SK-N-SH (cell line): ENCODE data around the gene DOC2A. TPM values are rescaled to one million over a fixed set of nuclear protein-coding genes. Genes with fewer than 3 reads are reported as not detected.

Source experiments
- CTCF ChIA-PET: fragments of 300-600, 350-600 bp; formaldehyde crosslinking; extraction: SDS; loops from one replicate; lab custom pipeline; 2021; lab: Yijun Ruan, JAX
- POLR2A ChIA-PET: fragments of 350-600 bp; sonication (Branson Sonifier 250); formaldehyde crosslinking; extraction: SDS; loops from one replicate; lab custom pipeline; 2020; ENCODE audit warnings: antibody characterized with exemption, inconsistent platforms; lab: Yijun Ruan, JAX
- DNase-seq: peaks from one replicate; pipeline ENCODE4 v3.0.0; 2012
- H2AFZ ChIP-seq: fragments of 200-600 bp; sonication (generic); 2 replicates; pipeline ENCODE4 v1.8.1; 2016; ENCODE audit warnings: antibody characterized with exemption, mild to moderate bottlenecking, low read depth
- H3F3A ChIP-seq: fragments of 200-600 bp; sonication (generic); replicated peaks from 2 replicates; pipeline ENCODE3; 2016; ENCODE audit warnings: antibody characterized with exemption, mild to moderate bottlenecking; ENCODE audit not compliant: insufficient read depth
- H3K27ac ChIP-seq, 2 experiments: fragments of 200-500 bp in 1 of 2; fragments of 200-600 bp in 1 of 2; sonication (Bioruptor generic) in 1 of 2; sonication (generic), shearing (Covaris generic) in 1 of 2; 2 replicates each; pipeline versions ENCODE4 v1.5.1 to v1.6.1; 2014 to 2016; ENCODE audit warnings: low read depth in 2 of 2, inconsistent platforms in 1 of 2, low read length in 1 of 2, mild to moderate bottlenecking in 1 of 2, mixed read lengths in 1 of 2
- H3K27me3 ChIP-seq: fragments of 200-600 bp; sonication (generic), shearing (Covaris generic); 2 replicates; pipeline ENCODE4 v1.6.1; 2016; ENCODE audit warnings: mixed run types; ENCODE audit not compliant: insufficient read depth
- H3K36me3 ChIP-seq, 2 experiments: fragments of 200-500 bp in 1 of 2; fragments of 200-600 bp in 1 of 2; sonication (Bioruptor generic) in 1 of 2; sonication (generic) in 1 of 2; replicated peaks in 1 of 2; 2 replicates each; pipeline versions ENCODE3 to v1.5.1; 2014 to 2016; ENCODE audit warnings: low read length in 1 of 2, mild to moderate bottlenecking in 1 of 2; ENCODE audit not compliant: insufficient read depth in 2 of 2, control insufficient read depth in 1 of 2
- H3K4me1 ChIP-seq, 2 experiments: fragments of 200-500 bp in 1 of 2; fragments of 200-600 bp in 1 of 2; sonication (Bioruptor generic) in 1 of 2; sonication (generic), shearing (Covaris generic) in 1 of 2; 2 replicates each; pipeline versions ENCODE4 v1.5.1 to v1.6.1; 2014 to 2016; ENCODE audit warnings: low read depth in 1 of 2, low read length in 1 of 2, mixed run types in 1 of 2; ENCODE audit not compliant: insufficient read depth in 2 of 2, control insufficient read depth in 1 of 2
- H3K4me2 ChIP-seq: fragments of 200-600 bp; sonication (generic), shearing (Covaris generic); 2 replicates; pipeline ENCODE4 v1.6.1; 2017; ENCODE audit warnings: mixed run types
- H3K4me3 ChIP-seq, 2 experiments: fragments of 200-500 bp in 1 of 2; fragments of 200-600 bp in 1 of 2; sonication (Bioruptor generic) in 1 of 2; sonication (generic), shearing (Covaris generic) in 1 of 2; 2 replicates each; pipeline versions ENCODE4 v1.5.1 to v1.8.1; 2014 to 2016; ENCODE audit warnings: low read depth in 2 of 2, inconsistent platforms in 1 of 2, low read length in 1 of 2, mild to moderate bottlenecking in 1 of 2, mixed read lengths in 1 of 2, moderate library complexity in 1 of 2
- H3K79me2 ChIP-seq: fragments of 200-600 bp; sonication (generic); 2 replicates; pipeline ENCODE4 v1.8.1; 2017; ENCODE audit warnings: mild to moderate bottlenecking; ENCODE audit not compliant: insufficient read depth
- H3K9ac ChIP-seq: fragments of 200-600 bp; sonication (generic); 2 replicates; pipeline ENCODE4 v1.6.1; 2017; ENCODE audit warnings: mixed run types
- H3K9me2 ChIP-seq: fragments of 200-600 bp; sonication (generic); 2 replicates; pipeline ENCODE4 v1.6.1; 2017; ENCODE audit warnings: mixed run types
- H3K9me3 ChIP-seq: fragments of 200-600 bp; sonication (generic); 2 replicates; pipeline ENCODE4 v1.6.1; 2017; ENCODE audit warnings: mixed run types, mild to moderate bottlenecking, moderate library complexity
- H4K20me1 ChIP-seq: fragments of 200-600 bp; sonication (generic); 2 replicates; pipeline ENCODE4 v1.6.1; 2017; ENCODE audit warnings: mild to moderate bottlenecking, mixed run types; ENCODE audit not compliant: insufficient read depth
- ELF1 ChIP-seq: IDR thresholded peaks from 2 replicates; pipeline ENCODE4 v1.4.0; 2012
- EP300 ChIP-seq, 2 experiments: IDR thresholded peaks; 2 replicates each; pipeline versions ENCODE4 v1.4.0 to v1.6.1; 2012; ENCODE audit warnings: borderline replicate concordance in 1 of 2, low read depth in 1 of 2, low read length in 1 of 2
- FOXJ3 ChIP-seq: sonication (generic); formaldehyde crosslinking; IDR thresholded peaks from 2 replicates; pipeline ENCODE4 v1.5.1; 2020; ENCODE audit warnings: mild to moderate bottlenecking, missing genetic modification reagents
- GABPA ChIP-seq: IDR thresholded peaks from 2 replicates; pipeline ENCODE4 v1.4.0; 2012; ENCODE audit warnings: low read depth, mild to moderate bottlenecking
- GATA2 ChIP-seq: sonication (generic); formaldehyde crosslinking; IDR thresholded peaks from 2 replicates; pipeline ENCODE4 v1.5.0; 2020; ENCODE audit warnings: mild to moderate bottlenecking, missing genetic modification reagents
- JUND ChIP-seq: IDR thresholded peaks from 2 replicates; pipeline ENCODE4 v1.4.0; 2012
- MEF2A ChIP-seq: IDR thresholded peaks from 2 replicates; pipeline ENCODE4 v1.4.0; 2012; ENCODE audit warnings: low read depth, borderline replicate concordance
- NFIC ChIP-seq: IDR thresholded peaks from 2 replicates; pipeline ENCODE4 v1.4.0; 2012; ENCODE audit warnings: borderline replicate concordance
- POLR2AphosphoS5 ChIP-seq: IDR thresholded peaks from 2 replicates; pipeline ENCODE4 v1.6.1; 2012; ENCODE audit warnings: low read depth, low read length
- RFX5 ChIP-seq: IDR thresholded peaks from 2 replicates; pipeline ENCODE4 v1.6.1; 2012; ENCODE audit warnings: mild to moderate bottlenecking, improper control_type of control experiment, low read length
- SIN3A ChIP-seq: IDR thresholded peaks from 2 replicates; pipeline ENCODE4 v1.6.1; 2012; ENCODE audit warnings: low read depth, mild to moderate bottlenecking, low read length, moderate library complexity, borderline replicate concordance
- TAF1 ChIP-seq: IDR thresholded peaks from 2 replicates; pipeline ENCODE4 v1.6.1; 2012; ENCODE audit warnings: low read depth, mild to moderate bottlenecking, low read length, moderate library complexity, borderline replicate concordance
- USF2 ChIP-seq: fragments of 150-350 bp; IDR thresholded peaks from 2 replicates; pipeline ENCODE4 v1.6.1; 2017; ENCODE audit warnings: antibody characterized with exemption, low read length, low read depth, borderline replicate concordance
- YY1 ChIP-seq: IDR thresholded peaks from 2 replicates; pipeline ENCODE4 v1.4.0; 2012; ENCODE audit warnings: low read depth, mild to moderate bottlenecking
- WGBS: methylation state at CpG from one replicate; pipeline ENCODE4 v1.1.6; 2017; ENCODE audit warnings: low lambda C conversion rate; 5-methylcytosine and 5-hydroxymethylcytosine counted together
- polyA plus RNA-seq, 3 experiments: library from polyadenylated mRNA; depleted of rRNA; stranded (reverse); fragments of >200 nt; gene quantifications; 2 replicates each; pipeline ENCODE4 v1.2.3, GENCODE V29; 2012
- TF ChIP-seq, protein P1 (sequence below): fragments of 150-350 bp; IDR thresholded peaks from 2 replicates; pipeline ENCODE4 v1.6.1; 2016; ENCODE audit warnings: mild to moderate bottlenecking, low read depth, low read length
- TF ChIP-seq, protein P2 (sequence below): IDR thresholded peaks from 2 replicates; pipeline ENCODE4 v1.4.0; 2012; ENCODE audit warnings: low read depth, borderline replicate concordance

Gene DOC2A
- polyA plus RNA-seq, 1 of the 3 experiments (the other 2 are of a cell fraction): 10.4 TPM

DNA sequence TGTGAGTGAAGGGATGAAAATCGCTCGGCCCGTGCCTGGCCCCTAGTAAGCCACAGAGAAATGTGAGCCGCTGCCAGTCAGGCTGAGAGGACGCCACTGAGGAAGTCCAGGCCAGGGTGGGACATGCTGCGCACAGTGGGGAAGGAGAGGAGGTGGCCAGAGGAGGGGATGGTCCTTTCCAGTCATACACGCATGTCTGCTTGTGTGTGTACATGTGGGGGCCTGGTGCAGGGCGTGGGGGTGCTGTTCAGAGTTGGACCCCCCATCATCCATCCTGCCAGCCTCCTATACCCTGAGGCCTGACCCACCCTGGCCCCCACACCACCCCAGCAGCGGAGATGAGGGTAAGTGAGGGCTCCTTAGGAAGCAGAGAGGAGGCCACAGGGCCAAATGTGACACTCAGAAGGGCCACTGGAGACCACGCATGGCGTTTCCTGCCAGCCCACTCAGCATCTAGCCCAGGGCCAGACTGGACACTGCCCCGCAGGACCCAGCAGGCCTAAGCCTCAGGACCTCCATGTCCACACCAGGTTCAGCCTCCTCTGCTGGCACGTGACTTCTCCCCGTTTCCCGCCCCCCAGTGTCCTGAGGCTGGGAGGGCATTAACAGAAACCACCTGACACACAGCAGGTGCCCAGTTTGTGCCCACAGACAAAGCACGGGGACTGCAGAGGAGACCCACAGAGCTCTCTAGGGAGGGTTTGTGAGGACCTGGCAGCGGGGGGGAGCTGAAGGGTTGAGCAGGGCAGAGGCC lies 7.0 kb downstream of the DOC2A start:
- no peak overlapping the region for H3K9ac ChIP-seq
- 91% methylated on average over 15 of the region's 17 CpGs for WGBS
- CTCF ChIA-PET: interaction anchor here (0.9 to 4.7 kb wide), 6 partner anchors 28 to 185 kb away, joined by 3 to 41 read pairs (median 4); partner anchors contain the start of genes SEZ6L2, TAOK2 and TLCD3B
- H4K20me1 ChIP-seq: no peaks in the 10 kb centered on the region
- H3K4me1 ChIP-seq: no peaks in the 10 kb centered on the region
- H3K4me3 ChIP-seq: no peak overlapping the region
- H3K9me3 ChIP-seq: no peaks in the 10 kb centered on the region
- TF ChIP-seq, protein P1, sequence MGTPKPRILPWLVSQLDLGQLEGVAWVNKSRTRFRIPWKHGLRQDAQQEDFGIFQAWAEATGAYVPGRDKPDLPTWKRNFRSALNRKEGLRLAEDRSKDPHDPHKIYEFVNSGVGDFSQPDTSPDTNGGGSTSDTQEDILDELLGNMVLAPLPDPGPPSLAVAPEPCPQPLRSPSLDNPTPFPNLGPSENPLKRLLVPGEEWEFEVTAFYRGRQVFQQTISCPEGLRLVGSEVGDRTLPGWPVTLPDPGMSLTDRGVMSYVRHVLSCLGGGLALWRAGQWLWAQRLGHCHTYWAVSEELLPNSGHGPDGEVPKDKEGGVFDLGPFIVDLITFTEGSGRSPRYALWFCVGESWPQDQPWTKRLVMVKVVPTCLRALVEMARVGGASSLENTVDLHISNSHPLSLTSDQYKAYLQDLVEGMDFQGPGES: no peak
- TF ChIP-seq, protein P2, sequence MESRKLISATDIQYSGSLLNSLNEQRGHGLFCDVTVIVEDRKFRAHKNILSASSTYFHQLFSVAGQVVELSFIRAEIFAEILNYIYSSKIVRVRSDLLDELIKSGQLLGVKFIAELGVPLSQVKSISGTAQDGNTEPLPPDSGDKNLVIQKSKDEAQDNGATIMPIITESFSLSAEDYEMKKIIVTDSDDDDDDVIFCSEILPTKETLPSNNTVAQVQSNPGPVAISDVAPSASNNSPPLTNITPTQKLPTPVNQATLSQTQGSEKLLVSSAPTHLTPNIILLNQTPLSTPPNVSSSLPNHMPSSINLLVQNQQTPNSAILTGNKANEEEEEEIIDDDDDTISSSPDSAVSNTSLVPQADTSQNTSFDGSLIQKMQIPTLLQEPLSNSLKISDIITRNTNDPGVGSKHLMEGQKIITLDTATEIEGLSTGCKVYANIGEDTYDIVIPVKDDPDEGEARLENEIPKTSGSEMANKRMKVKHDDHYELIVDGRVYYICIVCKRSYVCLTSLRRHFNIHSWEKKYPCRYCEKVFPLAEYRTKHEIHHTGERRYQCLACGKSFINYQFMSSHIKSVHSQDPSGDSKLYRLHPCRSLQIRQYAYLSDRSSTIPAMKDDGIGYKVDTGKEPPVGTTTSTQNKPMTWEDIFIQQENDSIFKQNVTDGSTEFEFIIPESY: no peak
- TF ChIP-seq FOXJ3: no peak
- no peak for TF ChIP-seq GABPA
- no peak for TF ChIP-seq ELF1
- TF ChIP-seq POLR2AphosphoS5: no peak
- TF ChIP-seq GATA2 (CRISPR knock-in tag): no peak
- no peak for TF ChIP-seq TAF1
- TF ChIP-seq USF2: no peak
- no peak for TF ChIP-seq JUND
- TF ChIP-seq YY1: no peak
- TF ChIP-seq RFX5: no peak
- TF ChIP-seq SIN3A: no peak
- no peak for TF ChIP-seq NFIC
- no peak for TF ChIP-seq MEF2A
- TF ChIP-seq EP300 (IDR thresholded peaks at IDR 0.05; ENCODE audit: borderline replicate concordance in 1 of 2, low read depth in 1 of 2, low read length in 1 of 2): no peak
- POLR2A ChIA-PET: interaction anchor here (0.6 kb wide), 1 partner anchor 8 kb away, joined by 5 read pairs; no protein-coding TSS in a partner anchor
- DNase-seq: no peak
- no peak overlapping the region for H2AFZ ChIP-seq
- no peaks in the 10 kb centered on the region for H3F3A ChIP-seq
- H3K27me3 ChIP-seq: no peaks in the 10 kb centered on the region
- no peaks in the 10 kb centered on the region for H3K9me2 ChIP-seq
- peaks cover 5 to 14% of the 10 kb centered on the region in 2 experiments for H3K36me3 ChIP-seq
- H3K79me2 ChIP-seq: no peaks in the 10 kb centered on the region; the same call in 1 of the 2 replicates
- H3K27ac ChIP-seq: no peak overlapping the region
- no peak overlapping the region for H3K4me2 ChIP-seq
